GM12891 (cell line): Measurements from ENCODE around the gene LAMA5.

Experiments used
- POLR2A ChIP-seq: IDR thresholded peaks from 2 replicates; pipeline ENCODE4 v1.6.1; 2011; ENCODE audit warnings: low read depth, low read length, control low read depth
- POLR2AphosphoS5 ChIP-seq: IDR thresholded peaks from 2 replicates; pipeline ENCODE4 v1.6.1; 2011; ENCODE audit warnings: low read depth, low read length, control low read depth
- POU2F2 ChIP-seq: IDR thresholded peaks from 2 replicates; pipeline ENCODE4 v1.6.1; 2011; ENCODE audit warnings: low read depth, mild to moderate bottlenecking, control low read depth, low read length, moderate library complexity
- SPI1 ChIP-seq: IDR thresholded peaks from 2 replicates; pipeline ENCODE4 v1.6.1; 2011; ENCODE audit warnings: low read depth, low read length, control low read depth
- TAF1 ChIP-seq: IDR thresholded peaks from 2 replicates; pipeline ENCODE4 v1.6.1; 2011; ENCODE audit warnings: low read depth, low read length, control low read depth

- no peak for TF ChIP-seq POLR2A
- TF ChIP-seq POLR2AphosphoS5 = no peak
- TF ChIP-seq TAF1 = no peak
- no peak for TF ChIP-seq SPI1
- no peak for TF ChIP-seq POU2F2
These were observed 41.8 kb downstream of the LAMA5 start for GRCh38 chr20:62325172-62325905.
